Measurements from ENCODE around the gene ADAMTS19.
"Not testable (repeated sequence)": the region's sequence is repeated elsewhere in the genome, so short reads cannot be mapped to it uniquely, and the experiment has no call there.

The ADAMTS19 gene, protein sequence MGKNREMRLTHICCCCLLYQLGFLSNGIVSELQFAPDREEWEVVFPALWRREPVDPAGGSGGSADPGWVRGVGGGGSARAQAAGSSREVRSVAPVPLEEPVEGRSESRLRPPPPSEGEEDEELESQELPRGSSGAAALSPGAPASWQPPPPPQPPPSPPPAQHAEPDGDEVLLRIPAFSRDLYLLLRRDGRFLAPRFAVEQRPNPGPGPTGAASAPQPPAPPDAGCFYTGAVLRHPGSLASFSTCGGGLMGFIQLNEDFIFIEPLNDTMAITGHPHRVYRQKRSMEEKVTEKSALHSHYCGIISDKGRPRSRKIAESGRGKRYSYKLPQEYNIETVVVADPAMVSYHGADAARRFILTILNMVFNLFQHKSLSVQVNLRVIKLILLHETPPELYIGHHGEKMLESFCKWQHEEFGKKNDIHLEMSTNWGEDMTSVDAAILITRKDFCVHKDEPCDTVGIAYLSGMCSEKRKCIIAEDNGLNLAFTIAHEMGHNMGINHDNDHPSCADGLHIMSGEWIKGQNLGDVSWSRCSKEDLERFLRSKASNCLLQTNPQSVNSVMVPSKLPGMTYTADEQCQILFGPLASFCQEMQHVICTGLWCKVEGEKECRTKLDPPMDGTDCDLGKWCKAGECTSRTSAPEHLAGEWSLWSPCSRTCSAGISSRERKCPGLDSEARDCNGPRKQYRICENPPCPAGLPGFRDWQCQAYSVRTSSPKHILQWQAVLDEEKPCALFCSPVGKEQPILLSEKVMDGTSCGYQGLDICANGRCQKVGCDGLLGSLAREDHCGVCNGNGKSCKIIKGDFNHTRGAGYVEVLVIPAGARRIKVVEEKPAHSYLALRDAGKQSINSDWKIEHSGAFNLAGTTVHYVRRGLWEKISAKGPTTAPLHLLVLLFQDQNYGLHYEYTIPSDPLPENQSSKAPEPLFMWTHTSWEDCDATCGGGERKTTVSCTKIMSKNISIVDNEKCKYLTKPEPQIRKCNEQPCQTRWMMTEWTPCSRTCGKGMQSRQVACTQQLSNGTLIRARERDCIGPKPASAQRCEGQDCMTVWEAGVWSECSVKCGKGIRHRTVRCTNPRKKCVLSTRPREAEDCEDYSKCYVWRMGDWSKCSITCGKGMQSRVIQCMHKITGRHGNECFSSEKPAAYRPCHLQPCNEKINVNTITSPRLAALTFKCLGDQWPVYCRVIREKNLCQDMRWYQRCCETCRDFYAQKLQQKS

DNA sequence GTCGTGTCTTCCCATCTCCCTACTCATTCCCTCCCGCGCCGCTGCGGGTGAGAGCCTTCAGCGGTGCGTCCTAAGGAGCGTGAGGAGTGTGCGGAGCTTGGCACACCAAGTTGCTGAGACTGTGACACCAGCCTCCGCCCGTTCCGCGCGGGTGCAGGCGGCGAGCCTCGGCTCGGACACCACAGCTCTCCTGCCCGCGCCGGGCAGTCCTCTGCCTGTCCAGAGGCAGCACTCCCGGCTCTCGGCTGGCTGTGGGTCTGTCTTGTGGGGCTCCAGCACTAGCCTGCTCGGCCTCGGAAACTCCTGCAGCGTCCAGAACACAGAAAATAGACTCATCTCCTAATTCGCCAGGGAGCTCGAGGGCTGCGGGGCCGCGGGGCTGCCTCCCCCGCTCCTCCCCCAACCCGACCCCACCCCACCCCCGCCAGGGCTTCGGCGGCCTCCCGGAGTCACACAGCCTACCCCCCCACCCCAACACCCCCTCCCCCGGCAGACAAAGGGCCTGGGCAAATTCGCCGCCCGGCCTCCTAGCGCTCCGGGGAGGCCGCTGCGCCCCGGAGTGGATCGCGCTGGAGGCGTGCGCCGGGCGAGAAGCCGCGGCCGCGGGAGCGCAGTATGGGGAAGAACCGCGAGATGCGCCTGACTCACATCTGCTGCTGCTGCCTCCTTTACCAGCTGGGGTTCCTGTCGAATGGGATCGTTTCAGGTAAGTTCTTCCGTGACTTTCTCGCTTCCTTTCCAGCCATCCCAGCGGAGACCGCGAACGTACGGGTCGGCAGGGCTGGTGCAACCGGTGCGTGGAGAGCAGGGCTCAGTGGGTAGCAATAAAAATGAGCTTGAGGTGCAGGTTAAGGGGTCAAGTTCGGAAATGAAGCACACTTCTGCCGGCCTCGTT is at the start of gene ADAMTS19:
Gene ADAMTS19 (plus strand): TSS at position 522 of the 895 bp plus-strand sequence. CDS start 94 bp downstream, at position 616.
- no peak for DNase-seq

DNA sequence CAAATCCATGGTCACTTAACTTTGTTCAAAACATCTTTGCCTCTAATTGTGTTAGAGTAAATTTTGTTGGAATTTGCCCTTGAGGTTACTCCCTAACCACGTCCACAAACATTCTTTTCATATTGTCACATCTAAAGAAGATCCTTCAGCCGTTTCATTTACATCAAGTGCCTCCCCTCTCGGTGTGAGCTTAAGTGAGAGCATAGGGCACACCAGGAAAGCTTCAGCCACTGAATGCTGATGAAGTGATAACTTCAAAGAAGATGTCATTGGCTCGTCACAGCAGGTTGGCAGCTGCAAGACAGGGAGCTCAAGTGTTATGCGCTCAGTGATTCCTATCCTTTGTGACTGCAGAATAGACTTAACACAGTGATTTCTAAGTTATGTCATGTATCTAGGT is 49.6 kb upstream of the ADAMTS19 start:
- no peak for DNase-seq

DNA sequence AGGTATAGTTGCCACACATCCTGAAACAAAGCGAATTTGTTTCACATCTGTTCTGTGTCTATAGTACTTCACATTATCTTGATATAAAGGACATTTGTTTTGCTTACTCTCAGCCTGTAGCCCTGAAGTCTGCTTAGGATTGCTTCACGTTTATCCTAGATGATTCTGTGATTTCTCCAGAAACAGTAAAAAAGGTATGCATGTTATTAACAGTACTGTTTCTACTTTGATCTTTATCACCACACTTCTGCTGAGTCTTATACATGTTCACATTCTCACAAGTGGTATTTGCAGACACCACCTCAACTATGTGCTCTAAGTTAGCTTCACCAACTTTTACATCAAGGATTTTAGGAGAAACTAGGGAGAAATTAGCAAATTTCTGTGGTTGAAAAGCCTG is 47.4 kb upstream of the ADAMTS19 start:
- DNase-seq: no peak

DNA sequence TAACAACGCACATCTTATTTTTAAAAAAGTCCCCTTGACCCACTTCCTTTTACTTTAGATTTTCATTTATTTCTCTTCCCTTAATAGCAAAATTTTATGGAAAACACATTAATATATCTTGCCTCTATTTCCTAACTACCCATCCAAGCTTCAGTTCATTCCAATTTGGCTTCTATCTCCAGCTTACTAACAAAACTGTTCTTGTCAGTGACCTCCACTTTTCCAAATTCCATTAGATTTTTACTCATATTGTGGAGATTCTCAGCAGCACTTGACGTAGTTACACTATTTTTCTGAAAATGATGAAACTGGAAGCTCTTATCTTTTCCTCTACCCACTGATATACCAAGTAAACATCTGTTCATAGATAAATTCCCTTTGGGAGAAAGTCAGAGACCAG is 46.5 kb upstream of the ADAMTS19 start:
- DNase-seq: no peak

DNA sequence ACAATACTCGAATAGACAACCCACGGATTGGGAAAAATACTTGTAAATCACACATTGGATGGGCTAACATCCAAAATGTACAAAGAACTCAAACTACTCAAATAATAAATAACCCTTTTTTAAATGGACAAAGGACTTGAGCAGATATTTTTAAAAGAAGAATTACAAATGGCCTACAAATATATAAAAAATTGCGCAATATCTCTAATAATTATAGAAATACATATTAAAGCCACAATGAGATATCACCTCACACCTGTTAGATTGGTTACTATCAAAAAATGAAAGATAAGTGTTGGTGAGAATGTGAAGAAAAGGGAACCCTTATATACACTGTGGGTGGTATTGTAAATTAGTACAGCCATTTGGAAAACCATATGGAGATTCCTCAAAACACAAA is 40.8 kb upstream of the ADAMTS19 start:
- DNase-seq: no peak

DNA sequence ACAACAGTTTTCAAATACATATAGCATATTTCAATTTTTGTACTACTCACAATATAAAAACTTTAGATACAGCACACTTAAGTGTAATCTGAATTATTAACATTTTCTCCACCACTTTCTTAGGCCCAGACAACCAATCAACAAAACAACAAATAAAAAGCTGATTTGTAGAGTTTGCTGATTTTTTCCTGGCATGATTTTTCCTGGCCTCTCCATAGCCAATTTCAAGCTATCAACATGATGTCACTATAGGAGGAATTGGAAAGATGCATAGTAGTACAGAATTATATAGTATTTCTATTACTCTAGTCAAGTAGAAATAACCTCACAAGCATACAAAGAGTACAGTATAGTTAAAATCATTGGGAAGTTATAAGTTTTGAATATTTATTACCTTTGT is 35.1 kb upstream of the ADAMTS19 start:
- DNase-seq: no peak

DNA sequence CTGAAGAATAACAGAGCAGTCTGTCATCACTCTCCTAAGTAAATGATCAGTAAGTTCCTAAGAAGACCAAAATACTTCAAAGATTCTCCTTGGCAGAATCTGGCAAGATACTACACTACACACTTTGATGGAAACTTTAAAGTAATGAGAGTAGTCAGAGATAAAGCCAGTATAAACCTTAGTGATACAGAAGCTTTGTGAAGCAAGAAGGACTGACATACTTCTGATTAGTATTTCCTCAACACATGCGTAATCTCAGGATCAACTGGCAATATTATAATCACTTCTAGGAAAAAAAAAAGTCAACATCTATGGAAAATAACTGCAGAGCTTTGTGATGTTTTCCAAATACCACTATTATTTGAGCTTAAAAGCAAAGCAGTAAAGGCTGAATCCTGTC is 34.0 kb upstream of the ADAMTS19 start:
- DNase-seq: no peak

DNA sequence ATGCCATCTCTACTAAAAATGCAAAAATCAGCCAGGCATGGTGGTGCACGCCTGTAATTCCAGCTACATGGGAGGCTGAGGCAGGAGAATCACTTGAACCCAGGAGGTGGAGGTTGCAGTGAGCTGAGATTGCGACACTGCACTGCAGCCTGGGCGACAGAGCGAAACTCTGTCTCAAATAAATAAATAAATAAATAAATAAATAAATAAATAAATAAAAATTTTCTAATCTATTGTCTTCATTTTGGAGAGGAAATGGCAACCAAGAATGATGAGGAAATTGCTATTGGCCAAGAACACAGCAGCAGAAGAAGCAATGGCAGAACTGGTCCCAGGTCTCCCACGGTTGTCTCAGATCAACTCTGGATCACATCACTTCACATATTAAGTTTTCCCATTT is 31.5 kb upstream of the ADAMTS19 start:
- DNase-seq: not testable (repeated sequence)

DNA sequence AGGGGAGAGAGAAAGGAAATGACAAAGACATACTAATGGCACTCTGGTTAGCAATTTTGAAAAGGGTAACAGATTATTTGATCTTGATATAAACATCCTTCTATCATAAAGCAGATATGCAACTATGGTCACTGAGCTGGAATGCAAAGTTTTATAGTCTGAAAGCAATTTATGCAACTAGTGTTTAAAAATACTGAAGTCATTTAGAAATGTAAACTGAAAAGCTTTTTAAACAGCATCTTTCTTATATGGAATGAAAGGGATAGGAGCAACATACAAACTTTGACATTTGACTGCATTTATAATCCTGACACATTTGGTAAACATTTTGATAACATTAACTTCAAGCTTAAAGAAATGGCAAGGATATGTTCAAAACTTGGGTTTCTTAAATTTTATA is 28.7 kb upstream of the ADAMTS19 start:
- DNase-seq: no peak

DNA sequence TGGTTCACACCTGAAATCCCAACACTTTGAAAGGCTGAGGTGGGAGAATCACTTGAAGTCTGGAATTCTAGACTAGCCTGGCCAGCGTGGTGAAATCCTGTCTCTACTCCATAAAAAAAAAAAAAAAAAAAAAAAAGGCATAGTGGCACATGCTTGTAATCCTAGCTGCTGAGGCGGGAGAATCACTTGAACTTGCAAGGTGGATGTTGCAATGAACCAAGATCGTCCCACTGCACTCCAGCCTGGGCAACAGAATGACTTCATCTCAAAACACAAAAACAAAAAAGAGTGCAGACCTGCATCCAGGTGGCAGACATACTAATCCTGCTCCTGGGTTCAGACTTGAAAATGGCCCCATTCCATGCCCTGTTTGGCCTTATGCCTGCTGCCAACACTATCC is 21.8 kb upstream of the ADAMTS19 start:
- no peak for DNase-seq

DNA sequence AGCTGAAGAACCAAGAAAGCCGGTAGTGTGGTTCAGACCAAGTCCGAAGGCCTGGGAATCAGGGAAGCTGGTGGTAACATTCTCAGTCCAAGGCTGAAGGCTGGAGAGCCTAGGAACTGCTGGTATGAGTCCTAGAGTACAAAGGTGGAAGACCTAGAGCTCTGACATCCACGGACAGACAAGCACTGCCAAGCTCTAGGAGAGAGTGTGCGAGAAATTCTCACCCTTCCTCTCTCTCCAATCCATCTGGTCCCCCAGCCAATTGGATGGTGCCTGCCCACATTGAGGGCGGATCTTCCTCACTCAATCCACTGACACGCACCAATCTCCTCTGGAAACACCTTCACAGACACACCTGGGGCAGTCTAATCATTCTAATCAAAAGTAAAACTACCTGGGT is 19.7 kb upstream of the ADAMTS19 start:
- DNase-seq: no peak

DNA sequence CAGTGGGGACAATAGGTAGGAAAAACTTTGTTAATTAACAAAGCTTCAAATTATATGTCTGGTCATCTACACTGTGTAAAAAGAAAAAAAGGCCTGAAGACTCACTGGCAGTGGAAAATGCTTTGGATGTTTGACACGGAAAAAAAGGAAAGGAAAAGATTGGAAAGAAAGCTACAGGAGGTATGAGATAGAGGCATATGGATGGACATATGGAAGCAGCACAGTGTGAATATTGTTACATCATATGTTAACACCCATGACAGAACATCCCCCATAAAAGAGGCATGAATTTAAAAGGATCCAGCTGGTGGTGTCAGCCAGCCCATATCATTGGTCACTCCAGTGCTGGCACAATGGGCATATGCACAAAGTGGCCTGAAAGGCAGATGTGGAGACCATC is 19.0 kb upstream of the ADAMTS19 start:
- no peak for DNase-seq

DNA sequence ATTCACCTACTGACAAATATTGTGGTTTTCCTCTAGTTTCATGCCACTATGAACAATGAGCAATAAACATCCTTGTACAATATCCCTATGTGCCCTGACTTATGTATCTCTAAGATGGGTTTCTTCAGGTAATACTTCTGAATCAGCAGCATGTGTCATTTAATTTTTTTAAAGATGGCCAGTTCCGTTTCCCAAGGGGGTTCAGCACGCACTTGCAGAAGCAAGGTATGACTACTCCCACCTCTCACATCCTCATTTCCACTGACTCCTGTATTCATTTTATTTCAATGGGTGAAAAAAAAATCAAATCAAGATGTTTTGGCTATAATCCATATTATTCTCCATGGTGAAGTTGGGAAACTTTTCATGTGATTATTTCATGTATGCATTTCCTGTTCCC is 14.7 kb upstream of the ADAMTS19 start:
- no peak for DNase-seq

DNA sequence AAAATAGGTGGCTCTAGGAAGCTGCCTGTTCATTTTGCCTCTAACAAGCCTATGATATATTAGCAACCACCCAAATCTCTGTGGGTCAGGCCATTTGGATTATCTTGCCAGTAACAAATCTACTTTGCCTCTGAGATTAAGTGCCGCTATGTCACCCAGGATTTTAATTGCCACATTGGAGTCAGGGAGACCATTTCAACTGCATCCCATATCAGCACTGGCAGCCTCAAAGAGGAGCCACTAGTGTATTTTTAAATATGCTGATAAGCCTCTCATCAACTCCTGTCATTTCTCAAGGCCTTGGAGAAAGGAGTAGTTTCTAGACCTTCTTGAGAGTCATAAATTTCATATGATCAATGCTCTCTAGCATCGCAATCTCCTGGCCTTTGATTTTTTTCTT is 12.1 kb upstream of the ADAMTS19 start:
- DNase-seq: no peak

DNA sequence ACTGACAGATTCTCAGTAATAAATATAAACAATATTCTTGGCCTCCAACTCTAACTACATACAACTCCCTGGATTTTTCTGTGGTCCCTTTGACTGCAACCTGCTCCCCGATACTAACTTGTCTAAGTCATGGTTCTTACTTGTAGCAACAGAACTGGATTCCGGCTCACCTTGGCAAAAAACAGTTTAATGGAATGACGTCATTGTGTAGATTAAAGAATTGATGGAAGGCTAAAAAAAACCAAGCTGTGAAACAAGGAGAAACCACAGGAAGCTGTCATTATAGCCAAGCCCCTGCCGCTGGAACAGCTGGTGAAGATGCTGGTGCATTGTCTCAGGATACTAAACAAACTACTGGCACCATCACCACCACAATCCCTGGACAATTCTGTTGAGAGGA is 11.4 kb upstream of the ADAMTS19 start:
- DNase-seq: no peak

DNA sequence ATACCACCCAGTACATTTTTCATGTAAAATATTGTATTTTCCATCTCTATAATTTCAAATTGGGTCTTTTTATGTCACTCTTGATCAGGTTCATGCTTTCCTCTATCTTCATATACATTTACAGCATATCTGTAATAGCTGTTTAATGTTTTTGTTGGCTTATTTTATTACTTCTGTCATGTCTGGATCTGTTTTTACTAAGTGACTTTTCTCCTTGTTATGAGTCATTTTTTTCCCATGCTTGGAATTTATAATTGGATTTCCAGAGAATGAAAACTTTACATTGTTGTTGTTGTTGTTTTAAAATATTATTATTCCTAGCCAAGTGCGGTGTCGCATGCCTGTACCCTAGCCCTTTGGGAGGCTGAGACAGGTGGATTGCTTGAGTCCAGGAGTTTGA is 5.6 kb upstream of the ADAMTS19 start:
- DNase-seq: no peak

DNA sequence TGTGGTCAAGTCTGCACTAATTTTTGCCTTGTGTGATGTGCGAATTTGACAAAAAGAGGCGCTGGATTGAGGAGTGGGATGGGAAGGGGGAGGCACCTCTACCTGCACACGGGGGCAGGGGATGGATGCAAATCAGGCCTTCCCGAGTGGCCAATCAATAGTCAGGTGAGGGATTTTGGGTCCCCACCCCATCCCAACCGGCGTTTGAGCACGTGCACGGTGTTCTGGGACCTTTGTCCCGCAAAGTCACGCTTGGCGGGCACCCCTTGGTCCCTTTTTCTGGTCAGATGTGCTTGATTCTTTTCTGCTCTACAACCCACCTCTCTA is 685 bp upstream of the ADAMTS19 start:
- DNase-seq: no peak

DNA sequence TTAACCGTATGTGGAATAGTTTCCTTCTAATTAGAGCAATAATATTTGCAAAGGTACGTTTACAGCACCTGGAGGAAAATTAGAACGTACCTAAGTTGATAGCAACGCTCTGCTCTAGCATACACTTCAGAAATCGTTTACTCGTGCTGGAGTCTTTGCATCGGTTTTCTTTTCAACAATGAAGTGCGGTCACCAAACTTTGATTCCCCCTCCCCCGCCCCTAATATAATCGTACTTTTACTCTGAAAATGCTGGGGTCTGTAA is 506 bp downstream of the ADAMTS19 start:
- DNase-seq: no peak

DNA sequence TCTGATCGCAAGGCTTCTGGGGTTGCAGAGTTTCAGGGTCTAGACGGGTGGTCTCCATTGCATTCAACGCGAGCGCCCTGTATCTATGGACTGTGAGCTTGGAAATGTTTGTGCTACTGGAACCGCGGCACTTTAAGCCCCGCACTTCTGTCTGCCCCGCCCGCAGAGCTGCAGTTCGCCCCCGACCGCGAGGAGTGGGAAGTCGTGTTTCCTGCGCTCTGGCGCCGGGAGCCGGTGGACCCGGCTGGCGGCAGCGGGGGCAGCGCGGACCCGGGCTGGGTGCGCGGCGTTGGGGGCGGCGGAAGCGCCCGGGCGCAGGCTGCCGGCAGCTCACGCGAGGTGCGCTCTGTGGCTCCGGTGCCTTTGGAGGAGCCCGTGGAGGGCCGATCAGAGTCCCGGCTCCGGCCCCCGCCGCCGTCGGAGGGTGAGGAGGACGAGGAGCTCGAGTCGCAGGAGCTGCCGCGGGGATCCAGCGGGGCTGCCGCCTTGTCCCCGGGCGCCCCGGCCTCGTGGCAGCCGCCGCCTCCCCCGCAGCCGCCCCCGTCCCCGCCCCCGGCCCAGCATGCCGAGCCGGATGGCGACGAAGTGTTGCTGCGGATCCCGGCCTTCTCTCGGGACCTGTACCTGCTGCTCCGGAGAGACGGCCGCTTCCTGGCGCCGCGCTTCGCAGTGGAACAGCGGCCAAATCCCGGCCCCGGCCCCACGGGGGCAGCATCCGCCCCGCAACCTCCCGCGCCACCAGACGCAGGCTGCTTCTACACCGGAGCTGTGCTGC is 1.0 kb downstream of the ADAMTS19 start:
- DNase-seq: no peak

DNA sequence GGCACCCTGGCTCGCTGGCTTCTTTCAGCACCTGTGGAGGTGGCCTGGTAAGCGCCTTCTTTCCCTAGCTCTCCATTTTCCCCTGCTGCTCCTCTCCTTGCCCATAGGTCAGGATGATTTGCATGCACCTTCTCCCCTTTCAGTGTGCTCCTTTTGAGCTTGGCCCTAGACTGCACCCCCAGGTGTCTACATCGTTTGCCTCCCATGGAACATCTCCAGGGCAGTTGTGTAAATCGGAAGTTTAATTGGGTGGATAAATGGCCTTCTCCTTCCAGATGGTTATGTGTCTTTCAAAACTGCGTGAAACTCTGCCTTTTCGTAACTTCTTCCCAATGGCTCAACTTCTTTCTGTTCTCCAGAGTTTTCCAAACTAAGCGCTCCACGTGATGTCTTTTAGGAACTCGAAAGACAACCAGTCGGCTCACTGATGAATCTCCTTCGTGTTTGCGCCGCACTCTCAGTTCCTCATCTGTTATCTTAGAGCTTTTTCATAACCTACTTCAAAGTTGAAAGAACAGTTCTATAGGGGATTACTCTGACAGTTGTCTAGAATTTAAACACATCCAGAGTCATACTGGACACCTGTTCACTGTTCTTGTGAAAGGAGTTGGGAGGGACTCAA is 1.7 kb downstream of the ADAMTS19 start:
- no peak for DNase-seq

DNA sequence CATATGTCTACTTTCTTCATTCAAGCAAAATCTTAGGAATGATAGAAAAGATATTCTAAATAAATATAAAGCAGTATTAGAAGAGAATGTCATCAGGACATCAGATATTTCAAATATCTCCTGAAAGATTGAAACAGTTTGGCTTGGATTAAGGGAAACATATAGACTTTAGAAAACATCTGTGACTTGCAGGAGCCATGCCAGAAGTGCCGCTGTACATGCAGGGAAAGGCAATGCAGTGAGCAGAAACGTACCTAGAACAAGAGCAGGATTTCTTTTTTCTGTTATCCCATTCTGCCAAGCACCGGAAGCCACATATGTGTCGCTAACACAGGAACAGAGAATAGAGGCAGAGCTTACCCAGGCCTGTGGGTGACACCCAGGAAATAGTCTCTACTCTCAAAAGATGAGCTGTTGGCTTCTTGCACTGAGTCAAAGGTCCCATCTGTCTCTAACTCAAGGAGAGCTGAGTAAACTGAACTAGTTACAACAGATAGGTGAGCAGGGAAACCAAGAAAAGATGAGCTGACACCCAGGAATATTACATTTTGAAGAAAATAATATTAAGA is 5.8 kb downstream of the ADAMTS19 start:
- no peak for DNase-seq
